A549 (cell line): ENCODE results near the gene IRAG1.

Experiments used
- CTCF ChIP-seq: fragments of >200 bp; sonication (Bioruptor Twin); formaldehyde crosslinking; IDR thresholded peaks from 3 replicates; pipeline ENCODE4 v1.5.1; 2016
- MYC ChIP-seq: IDR thresholded peaks from 2 replicates; pipeline ENCODE4 v1.6.1; 2012; ENCODE audit warnings: mild to moderate bottlenecking, inconsistent platforms, low read length, improper control_type of control experiment, borderline replicate concordance
- POLR2A ChIP-seq: IDR thresholded peaks from 2 replicates; pipeline ENCODE4 v1.6.1; 2012; ENCODE audit warnings: mild to moderate bottlenecking, low read length
- SMC3 ChIP-seq: fragments of >200 bp; sonication (Bioruptor Twin); formaldehyde crosslinking; IDR thresholded peaks from 3 replicates; pipeline ENCODE4 v1.6.1; 2018; ENCODE audit warnings: inconsistent platforms
- TF ChIP-seq, protein P1 (sequence below): fragments of 200-600 bp; sonication (generic); IDR thresholded peaks from 2 replicates; pipeline ENCODE4 v1.6.1; 2016; ENCODE audit warnings: antibody characterized with exemption, mild to moderate bottlenecking, moderate library complexity

DNA sequence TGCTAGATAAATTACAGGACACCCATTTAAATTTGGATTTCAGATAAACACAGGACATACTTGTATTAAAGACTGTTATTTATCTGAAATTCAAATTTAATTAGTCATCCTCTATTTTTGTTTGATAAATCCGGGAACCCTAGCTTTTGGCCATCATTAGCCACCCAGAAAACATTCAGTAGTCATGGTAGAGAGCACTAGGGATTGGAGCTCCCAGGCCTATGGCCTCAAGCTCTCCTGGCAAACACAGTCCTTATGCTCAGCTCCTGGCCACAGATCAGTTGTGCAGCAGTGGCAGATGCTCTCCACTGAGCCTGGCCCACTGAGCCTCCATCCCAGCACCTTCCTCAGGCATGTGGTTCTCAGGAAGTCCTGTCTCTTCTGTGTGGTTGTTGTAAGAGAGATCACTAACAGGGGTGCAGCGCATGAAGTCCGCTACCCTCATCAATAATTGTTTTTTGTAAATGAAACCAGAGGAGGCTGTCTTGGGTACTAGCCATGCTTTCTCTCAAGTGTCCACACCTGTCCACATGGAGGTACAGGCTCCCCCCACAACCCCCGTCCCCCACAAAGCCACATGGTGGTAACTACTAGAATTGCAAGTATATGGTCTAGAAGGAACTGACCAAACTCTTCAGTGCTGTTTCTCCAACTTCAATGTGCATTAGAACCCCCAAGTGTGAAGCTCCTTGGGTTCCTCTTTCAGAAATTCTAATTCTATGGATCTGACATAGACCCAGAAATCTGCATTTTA is 1.1 kb upstream of the IRAG1 start:
- TF ChIP-seq MYC: no peak
- TF ChIP-seq, protein P1, sequence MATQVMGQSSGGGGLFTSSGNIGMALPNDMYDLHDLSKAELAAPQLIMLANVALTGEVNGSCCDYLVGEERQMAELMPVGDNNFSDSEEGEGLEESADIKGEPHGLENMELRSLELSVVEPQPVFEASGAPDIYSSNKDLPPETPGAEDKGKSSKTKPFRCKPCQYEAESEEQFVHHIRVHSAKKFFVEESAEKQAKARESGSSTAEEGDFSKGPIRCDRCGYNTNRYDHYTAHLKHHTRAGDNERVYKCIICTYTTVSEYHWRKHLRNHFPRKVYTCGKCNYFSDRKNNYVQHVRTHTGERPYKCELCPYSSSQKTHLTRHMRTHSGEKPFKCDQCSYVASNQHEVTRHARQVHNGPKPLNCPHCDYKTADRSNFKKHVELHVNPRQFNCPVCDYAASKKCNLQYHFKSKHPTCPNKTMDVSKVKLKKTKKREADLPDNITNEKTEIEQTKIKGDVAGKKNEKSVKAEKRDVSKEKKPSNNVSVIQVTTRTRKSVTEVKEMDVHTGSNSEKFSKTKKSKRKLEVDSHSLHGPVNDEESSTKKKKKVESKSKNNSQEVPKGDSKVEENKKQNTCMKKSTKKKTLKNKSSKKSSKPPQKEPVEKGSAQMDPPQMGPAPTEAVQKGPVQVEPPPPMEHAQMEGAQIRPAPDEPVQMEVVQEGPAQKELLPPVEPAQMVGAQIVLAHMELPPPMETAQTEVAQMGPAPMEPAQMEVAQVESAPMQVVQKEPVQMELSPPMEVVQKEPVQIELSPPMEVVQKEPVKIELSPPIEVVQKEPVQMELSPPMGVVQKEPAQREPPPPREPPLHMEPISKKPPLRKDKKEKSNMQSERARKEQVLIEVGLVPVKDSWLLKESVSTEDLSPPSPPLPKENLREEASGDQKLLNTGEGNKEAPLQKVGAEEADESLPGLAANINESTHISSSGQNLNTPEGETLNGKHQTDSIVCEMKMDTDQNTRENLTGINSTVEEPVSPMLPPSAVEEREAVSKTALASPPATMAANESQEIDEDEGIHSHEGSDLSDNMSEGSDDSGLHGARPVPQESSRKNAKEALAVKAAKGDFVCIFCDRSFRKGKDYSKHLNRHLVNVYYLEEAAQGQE: no peak
- TF ChIP-seq CTCF: no peak
- no peak for TF ChIP-seq POLR2A
- no peak for TF ChIP-seq SMC3
